Vagina (tissue), 2 donors: ENCODE results near the gene PACRG.

Experiments
- CTCF ChIP-seq, 3 experiments: fragments of 450-650 bp in 2 of 3; fragments of 200-600 bp in 1 of 3; sonication (generic) in 1 of 3; IDR thresholded peaks; one replicate each; pipeline ENCODE4 v1.5.1; 2017 to 2019; ENCODE audit warnings: antibody characterized with exemption in 3 of 3, mild to moderate bottlenecking in 2 of 3, moderate library complexity in 2 of 3
- POLR2A ChIP-seq, 2 donors: fragments of 450-650 bp; IDR thresholded peaks; one replicate each; pipeline ENCODE4 v1.6.1; 2017; ENCODE audit warnings: antibody characterized with exemption in 2 of 2, mild to moderate bottlenecking in 2 of 2, moderate library complexity in 2 of 2

DNA sequence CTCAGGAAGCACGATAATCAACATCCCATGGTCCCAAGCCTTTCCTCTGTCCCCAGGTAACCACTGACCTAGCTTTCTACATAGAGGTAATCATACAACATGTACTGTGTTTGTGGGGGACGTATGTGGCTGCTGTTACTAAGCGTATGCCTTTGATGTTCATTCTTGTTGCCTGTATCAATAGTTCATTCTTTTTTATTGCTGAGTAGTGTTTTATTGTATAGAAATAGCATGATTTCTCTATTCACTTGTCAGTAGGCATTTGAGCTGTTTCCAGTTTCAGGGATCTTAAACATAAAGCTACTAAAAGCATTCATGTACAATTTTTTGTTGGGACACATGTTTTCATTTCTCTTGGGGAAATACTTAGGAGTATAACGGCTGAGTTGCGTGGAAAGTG lies 185.4 kb downstream of the PACRG start:
- TF ChIP-seq CTCF (IDR thresholded peaks at IDR 0.05) (no peak), POLR2A (IDR thresholded peaks at IDR 0.05) (no peak)
